ENCODE measurements around the gene PHETA1.

GRCh38 chr12:111409403-111409779 is 40.5 kb upstream of the PHETA1 start:
- TF ChIP-seq CTCF (IDR thresholded peaks at IDR 0.05) (no peak), ZFX (IDR thresholded peaks at IDR 0.05; ENCODE audit: borderline replicate concordance) (no peak)
